HG02981 (cell line): ENCODE data around the gene TPPP3.
"Not testable (repeated sequence)": the region's sequence is repeated elsewhere in the genome, so short reads cannot be mapped to it uniquely, and the experiment has no call there.

Source experiments
- ATAC-seq: cut with Tn5 transposase; IDR thresholded peaks from one replicate; pipeline ENCODE4 v1.9.1; 2021; ENCODE audit warnings: mild to moderate bottlenecking, moderate library complexity; ENCODE audit not compliant: unreplicated experiment

Gene TPPP3

GRCh38 chr16:67426950-67427349 lies 33.7 kb upstream of the TPPP3 start:
- no peak for ATAC-seq

GRCh38 chr16:67426022-67426421 lies 32.7 kb upstream of the TPPP3 start:
- ATAC-seq, result no peak

- ATAC-seq, result no peak
Observed at GRCh38 chr16:67425580-67425979, 32.3 kb upstream of the TPPP3 start.

GRCh38 chr16:67425061-67425460 lies 31.8 kb upstream of the TPPP3 start:
- no peak for ATAC-seq

GRCh38 chr16:67424261-67424615 lies 30.9 kb upstream of the TPPP3 start:
- ATAC-seq, result no peak

GRCh38 chr16:67423611-67424260 lies 30.4 kb upstream of the TPPP3 start:
- ATAC-seq, result no peak

GRCh38 chr16:67423015-67423414 lies 29.7 kb upstream of the TPPP3 start:
- no peak for ATAC-seq

- ATAC-seq, result no peak
Observed at GRCh38 chr16:67421030-67421429, 27.7 kb upstream of the TPPP3 start.

GRCh38 chr16:67419931-67420330 lies 26.6 kb upstream of the TPPP3 start:
- ATAC-seq, result no peak

GRCh38 chr16:67419502-67419901 lies 26.2 kb upstream of the TPPP3 start:
- ATAC-seq, result no peak

GRCh38 chr16:67417333-67418061 lies 24.2 kb upstream of the TPPP3 start:
- ATAC-seq, result no peak

- ATAC-seq, result no peak
Observed at GRCh38 chr16:67415872-67416793, 22.8 kb upstream of the TPPP3 start, which contains the start of gene ZDHHC1. Gene ZDHHC1, minus strand, starts transcription at chr16:67416477. Its CDS starts 8,702 bp downstream, at chr16:67407775.

GRCh38 chr16:67415421-67415820 lies 22.1 kb upstream of the TPPP3 start:
- ATAC-seq, result not testable (repeated sequence)

GRCh38 chr16:67413978-67414911 lies 20.9 kb upstream of the TPPP3 start:
- ATAC-seq, result no peak

- ATAC-seq, result no peak
Observed at GRCh38 chr16:67412294-67412693, 19.0 kb upstream of the TPPP3 start.

- no peak for ATAC-seq
Observed at GRCh38 chr16:67411339-67411738, 18.0 kb upstream of the TPPP3 start.

GRCh38 chr16:67409631-67410030 lies 16.3 kb upstream of the TPPP3 start:
- ATAC-seq, result no peak

- no peak for ATAC-seq
Observed at GRCh38 chr16:67407788-67408452, 14.6 kb upstream of the TPPP3 start.

- ATAC-seq, result no peak
Observed at GRCh38 chr16:67407176-67407787, 14.0 kb upstream of the TPPP3 start.
